Measurements from ENCODE around the gene SPIN1. TPM values are rescaled to one million over a fixed set of nuclear protein-coding genes. Genes with fewer than 3 reads are reported as not detected.

SPIN1 gene
- total RNA-seq, 4 donors from 2014 or later: 5.5 to 11.9 (median 6.6) TPM

DNA sequence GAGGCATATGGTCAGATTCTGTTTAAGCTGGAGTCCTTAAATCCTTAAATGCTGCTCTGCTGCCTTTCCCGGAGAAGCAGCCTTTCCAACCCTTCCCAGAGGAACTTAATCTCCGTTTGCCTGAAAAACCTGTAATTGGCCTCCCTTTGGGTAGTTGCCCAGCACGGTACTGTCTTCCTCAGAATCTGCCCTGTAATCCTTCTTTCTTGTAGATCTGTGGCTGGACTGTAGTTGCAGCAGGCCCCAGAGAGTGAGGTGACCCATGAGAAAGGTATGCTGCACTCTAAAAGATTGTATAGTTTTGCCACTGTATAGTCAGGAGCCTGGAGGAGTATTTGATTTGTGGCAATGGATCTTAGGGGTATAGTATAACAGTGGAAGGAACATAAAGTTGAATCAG lies 11.7 kb downstream of the SPIN1 start:
- TF ChIP-seq POLR2A (IDR thresholded peaks at IDR 0.05): no peak
- Histone ChIP-seq H3K4me3 (no peak overlapping the region), H3K27me3 (no peaks in the 10 kb centered on the region), H3K4me1 (no peaks in the 10 kb centered on the region), H3K36me3 (no peaks in the 10 kb centered on the region), H3K9me3 (no peaks in the 10 kb centered on the region), H3K27ac (no peak overlapping the region)
- DNase-seq (no peak), ATAC-seq (no peak)
- intact Hi-C loops (cut with DNase I; ENCODE audit: low total_unique reads): no loop called here
- in situ Hi-C loops (cut with MboI; ENCODE audit: low sequenced_read_pairs in 4 of 4): no loop called here

DNA sequence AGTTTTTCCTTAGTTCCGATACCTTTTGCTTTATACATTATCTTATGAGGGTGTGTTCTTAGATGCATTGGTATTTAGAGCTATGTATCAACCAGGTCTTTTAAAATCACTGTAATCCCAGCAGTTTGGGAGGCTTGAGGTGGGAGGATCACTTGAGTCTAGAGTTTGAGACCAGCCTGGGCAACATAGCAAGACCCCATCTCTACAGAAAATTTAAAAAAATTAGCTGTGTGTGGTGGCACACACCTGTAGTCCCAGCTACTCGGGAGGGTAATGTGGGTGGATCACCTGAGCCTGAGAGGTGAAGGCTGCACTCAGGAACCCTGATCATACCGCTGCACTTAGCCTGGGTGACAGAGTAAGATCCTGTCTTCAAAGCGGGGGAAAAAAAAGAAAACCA lies 15.1 kb downstream of the SPIN1 start:
- Histone ChIP-seq H3K27ac (no peak overlapping the region), H3K4me3 (no peak overlapping the region), H3K27me3 (no peaks in the 10 kb centered on the region), H3K36me3 (no peaks in the 10 kb centered on the region), H3K9me3 (no peaks in the 10 kb centered on the region), H3K4me1 (no peaks in the 10 kb centered on the region)
- intact Hi-C loops (cut with DNase I; ENCODE audit: low total_unique reads): no loop called here
- ATAC-seq (no peak), DNase-seq (no peak)
- in situ Hi-C loops (cut with MboI; ENCODE audit: low sequenced_read_pairs in 4 of 4): no loop called here
- TF ChIP-seq POLR2A (IDR thresholded peaks at IDR 0.05): no peak
- TF ChIP-seq, protein P1, sequence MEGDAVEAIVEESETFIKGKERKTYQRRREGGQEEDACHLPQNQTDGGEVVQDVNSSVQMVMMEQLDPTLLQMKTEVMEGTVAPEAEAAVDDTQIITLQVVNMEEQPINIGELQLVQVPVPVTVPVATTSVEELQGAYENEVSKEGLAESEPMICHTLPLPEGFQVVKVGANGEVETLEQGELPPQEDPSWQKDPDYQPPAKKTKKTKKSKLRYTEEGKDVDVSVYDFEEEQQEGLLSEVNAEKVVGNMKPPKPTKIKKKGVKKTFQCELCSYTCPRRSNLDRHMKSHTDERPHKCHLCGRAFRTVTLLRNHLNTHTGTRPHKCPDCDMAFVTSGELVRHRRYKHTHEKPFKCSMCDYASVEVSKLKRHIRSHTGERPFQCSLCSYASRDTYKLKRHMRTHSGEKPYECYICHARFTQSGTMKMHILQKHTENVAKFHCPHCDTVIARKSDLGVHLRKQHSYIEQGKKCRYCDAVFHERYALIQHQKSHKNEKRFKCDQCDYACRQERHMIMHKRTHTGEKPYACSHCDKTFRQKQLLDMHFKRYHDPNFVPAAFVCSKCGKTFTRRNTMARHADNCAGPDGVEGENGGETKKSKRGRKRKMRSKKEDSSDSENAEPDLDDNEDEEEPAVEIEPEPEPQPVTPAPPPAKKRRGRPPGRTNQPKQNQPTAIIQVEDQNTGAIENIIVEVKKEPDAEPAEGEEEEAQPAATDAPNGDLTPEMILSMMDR (IDR thresholded peaks at IDR 0.05 in 4 of 5, conservative IDR thresholded peaks at IDR 0.05 in 1 of 5): no peak

DNA sequence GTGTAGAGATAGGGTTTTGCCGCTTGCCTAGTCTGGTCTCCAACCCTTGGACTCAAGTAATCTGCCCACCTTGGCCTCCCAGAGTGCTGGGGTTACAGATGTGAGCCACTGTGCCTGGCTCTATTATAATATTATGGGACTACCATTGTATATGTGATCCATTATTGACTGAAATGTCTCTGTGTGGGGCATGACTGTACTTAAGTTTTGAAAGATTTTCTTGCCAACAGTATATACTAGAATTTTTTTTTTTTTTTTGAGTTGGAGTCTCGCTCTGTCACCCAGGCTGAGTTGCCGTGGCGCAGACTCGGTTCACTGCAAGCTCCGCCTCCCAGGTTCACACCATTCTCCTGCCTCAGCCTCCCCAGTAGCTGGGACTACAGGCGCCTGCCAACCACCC lies 17.8 kb downstream of the SPIN1 start:
- DNase-seq (no peak), ATAC-seq (no peak)
- TF ChIP-seq, protein P1 (IDR thresholded peaks at IDR 0.05 in 4 of 5, conservative IDR thresholded peaks at IDR 0.05 in 1 of 5): no peak
- no peak for TF ChIP-seq POLR2A (IDR thresholded peaks at IDR 0.05)
- H3K36me3 ChIP-seq: no peaks in the 10 kb centered on the region
- no peaks in the 10 kb centered on the region for H3K4me1 ChIP-seq
- H3K27me3 ChIP-seq: no peaks in the 10 kb centered on the region
- no peak overlapping the region for H3K27ac ChIP-seq
- in situ Hi-C loops (cut with MboI; ENCODE audit: low sequenced_read_pairs in 4 of 4) (no loop called here), intact Hi-C loops (cut with DNase I; ENCODE audit: low total_unique reads) (no loop called here)
- H3K4me3 ChIP-seq: no peak overlapping the region
- H3K9me3 ChIP-seq: no peaks in the 10 kb centered on the region

DNA sequence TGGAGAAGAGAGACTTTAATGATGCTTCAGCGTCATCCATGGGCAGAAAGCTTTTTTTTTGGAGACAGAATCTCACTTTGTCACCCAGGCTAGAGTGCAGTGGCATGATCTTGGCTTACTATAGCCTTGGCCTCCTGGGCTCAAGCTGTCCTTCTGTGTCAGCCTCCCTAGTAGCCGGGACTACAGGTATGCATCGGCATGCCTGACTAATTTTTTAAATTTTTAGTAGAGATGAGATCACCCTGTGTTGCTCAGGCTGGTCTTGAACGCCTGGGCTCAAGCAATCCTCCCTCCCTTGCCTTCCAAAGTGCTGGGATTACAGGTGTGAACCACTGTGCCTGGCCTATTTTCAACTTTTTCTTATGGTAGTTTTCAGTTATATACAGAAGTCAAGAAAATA lies 23.2 kb downstream of the SPIN1 start:
- no peaks in the 10 kb centered on the region for H3K4me1 ChIP-seq
- no peak for TF ChIP-seq POLR2A (IDR thresholded peaks at IDR 0.05)
- TF ChIP-seq, protein P1 (IDR thresholded peaks at IDR 0.05 in 4 of 5, conservative IDR thresholded peaks at IDR 0.05 in 1 of 5): no peak
- H3K27ac ChIP-seq: no peak overlapping the region
- no peaks in the 10 kb centered on the region for H3K9me3 ChIP-seq
- no peak for DNase-seq
- no peak overlapping the region for H3K4me3 ChIP-seq
- in situ Hi-C loops (cut with MboI; ENCODE audit: low sequenced_read_pairs in 4 of 4) (no loop called here), intact Hi-C loops (cut with DNase I; ENCODE audit: low total_unique reads) (no loop called here)
- H3K27me3 ChIP-seq: no peaks in the 10 kb centered on the region
- no peaks in the 10 kb centered on the region for H3K36me3 ChIP-seq
- no peak for ATAC-seq

DNA sequence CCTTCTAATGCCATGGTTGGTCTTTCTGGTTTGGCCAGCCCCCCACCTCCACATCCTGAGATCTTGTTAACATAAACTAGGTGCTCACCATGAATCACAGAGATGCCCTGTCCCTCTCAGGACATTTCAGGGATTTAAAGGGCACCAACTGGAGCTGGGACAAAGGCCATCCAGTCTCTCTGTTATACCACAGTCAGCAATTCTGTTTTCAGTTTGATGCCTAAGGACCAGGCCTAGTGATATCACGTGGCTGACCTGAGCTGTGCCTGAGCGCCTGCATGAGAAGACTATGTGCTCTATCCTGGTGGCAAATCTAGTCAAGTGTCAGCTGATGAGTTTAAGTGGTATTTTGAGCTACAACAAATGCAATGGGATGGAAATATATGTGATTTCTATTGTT lies 26.1 kb downstream of the SPIN1 start:
- no peaks in the 10 kb centered on the region for H3K36me3 ChIP-seq
- intact Hi-C loops (cut with DNase I; ENCODE audit: low total_unique reads) (no loop called here), in situ Hi-C loops (cut with MboI; ENCODE audit: low sequenced_read_pairs in 4 of 4) (no loop called here)
- DNase-seq (no peak), ATAC-seq (no peak)
- peaks cover 0 to 3% (median 0%) of the 10 kb centered on the region in 3 donors for H3K9me3 ChIP-seq
- H3K4me3 ChIP-seq: no peak overlapping the region
- H3K27me3 ChIP-seq: no peaks in the 10 kb centered on the region
- no peaks in the 10 kb centered on the region for H3K4me1 ChIP-seq
- no peak overlapping the region for H3K27ac ChIP-seq
- TF ChIP-seq POLR2A (IDR thresholded peaks at IDR 0.05): no peak
- TF ChIP-seq, protein P1 (IDR thresholded peaks at IDR 0.05 in 4 of 5, conservative IDR thresholded peaks at IDR 0.05 in 1 of 5): no peak

All from gastrocnemius medialis (tissue), 4 donors.